SK-N-SH (cell line): Measurements from ENCODE around the gene DHRSX. TPM values are rescaled to one million over a fixed set of nuclear protein-coding genes. Genes with fewer than 3 reads are reported as not detected.

Experiments
- CTCF ChIA-PET: fragments of 300-600, 350-600 bp; formaldehyde crosslinking; extraction: SDS; loops from one replicate; lab custom pipeline; 2021; lab: Yijun Ruan, JAX
- POLR2A ChIA-PET: fragments of 350-600 bp; sonication (Branson Sonifier 250); formaldehyde crosslinking; extraction: SDS; loops from one replicate; lab custom pipeline; 2020; ENCODE audit warnings: antibody characterized with exemption, inconsistent platforms; lab: Yijun Ruan, JAX
- DNase-seq: peaks from one replicate; pipeline ENCODE4 v3.0.0; 2012
- H2AFZ ChIP-seq: fragments of 200-600 bp; sonication (generic); 2 replicates; pipeline ENCODE4 v1.8.1; 2016; ENCODE audit warnings: antibody characterized with exemption, mild to moderate bottlenecking, low read depth
- H3F3A ChIP-seq: fragments of 200-600 bp; sonication (generic); replicated peaks from 2 replicates; pipeline ENCODE3; 2016; ENCODE audit warnings: antibody characterized with exemption, mild to moderate bottlenecking; ENCODE audit not compliant: insufficient read depth
- H3K27ac ChIP-seq, 2 experiments: fragments of 200-500 bp in 1 of 2; fragments of 200-600 bp in 1 of 2; sonication (Bioruptor generic) in 1 of 2; sonication (generic), shearing (Covaris generic) in 1 of 2; 2 replicates each; pipeline versions ENCODE4 v1.5.1 to v1.6.1; 2014 to 2016; ENCODE audit warnings: low read depth in 2 of 2, inconsistent platforms in 1 of 2, low read length in 1 of 2, mild to moderate bottlenecking in 1 of 2, mixed read lengths in 1 of 2
- H3K27me3 ChIP-seq: fragments of 200-600 bp; sonication (generic), shearing (Covaris generic); 2 replicates; pipeline ENCODE4 v1.6.1; 2016; ENCODE audit warnings: mixed run types; ENCODE audit not compliant: insufficient read depth
- H3K36me3 ChIP-seq, 2 experiments: fragments of 200-500 bp in 1 of 2; fragments of 200-600 bp in 1 of 2; sonication (Bioruptor generic) in 1 of 2; sonication (generic) in 1 of 2; replicated peaks in 1 of 2; 2 replicates each; pipeline versions ENCODE3 to v1.5.1; 2014 to 2016; ENCODE audit warnings: low read length in 1 of 2, mild to moderate bottlenecking in 1 of 2; ENCODE audit not compliant: insufficient read depth in 2 of 2, control insufficient read depth in 1 of 2
- H3K4me1 ChIP-seq, 2 experiments: fragments of 200-500 bp in 1 of 2; fragments of 200-600 bp in 1 of 2; sonication (Bioruptor generic) in 1 of 2; sonication (generic), shearing (Covaris generic) in 1 of 2; 2 replicates each; pipeline versions ENCODE4 v1.5.1 to v1.6.1; 2014 to 2016; ENCODE audit warnings: low read depth in 1 of 2, low read length in 1 of 2, mixed run types in 1 of 2; ENCODE audit not compliant: insufficient read depth in 2 of 2, control insufficient read depth in 1 of 2
- H3K4me2 ChIP-seq: fragments of 200-600 bp; sonication (generic), shearing (Covaris generic); 2 replicates; pipeline ENCODE4 v1.6.1; 2017; ENCODE audit warnings: mixed run types
- H3K4me3 ChIP-seq, 2 experiments: fragments of 200-500 bp in 1 of 2; fragments of 200-600 bp in 1 of 2; sonication (Bioruptor generic) in 1 of 2; sonication (generic), shearing (Covaris generic) in 1 of 2; 2 replicates each; pipeline versions ENCODE4 v1.5.1 to v1.8.1; 2014 to 2016; ENCODE audit warnings: low read depth in 2 of 2, inconsistent platforms in 1 of 2, low read length in 1 of 2, mild to moderate bottlenecking in 1 of 2, mixed read lengths in 1 of 2, moderate library complexity in 1 of 2
- H3K79me2 ChIP-seq: fragments of 200-600 bp; sonication (generic); 2 replicates; pipeline ENCODE4 v1.8.1; 2017; ENCODE audit warnings: mild to moderate bottlenecking; ENCODE audit not compliant: insufficient read depth
- H3K9ac ChIP-seq: fragments of 200-600 bp; sonication (generic); 2 replicates; pipeline ENCODE4 v1.6.1; 2017; ENCODE audit warnings: mixed run types
- H3K9me2 ChIP-seq: fragments of 200-600 bp; sonication (generic); 2 replicates; pipeline ENCODE4 v1.6.1; 2017; ENCODE audit warnings: mixed run types
- H3K9me3 ChIP-seq: fragments of 200-600 bp; sonication (generic); 2 replicates; pipeline ENCODE4 v1.6.1; 2017; ENCODE audit warnings: mixed run types, mild to moderate bottlenecking, moderate library complexity
- H4K20me1 ChIP-seq: fragments of 200-600 bp; sonication (generic); 2 replicates; pipeline ENCODE4 v1.6.1; 2017; ENCODE audit warnings: mild to moderate bottlenecking, mixed run types; ENCODE audit not compliant: insufficient read depth
- CHD2 ChIP-seq: fragments of 150-350 bp; IDR thresholded peaks from 2 replicates; pipeline ENCODE4 v1.6.1; 2018; ENCODE audit warnings: low read length; ENCODE audit not compliant: partially characterized antibody
- EP300 ChIP-seq, 2 experiments: IDR thresholded peaks; 2 replicates each; pipeline versions ENCODE4 v1.4.0 to v1.6.1; 2012; ENCODE audit warnings: borderline replicate concordance in 1 of 2, low read depth in 1 of 2, low read length in 1 of 2
- EZH2phosphoT487 ChIP-seq: fragments of 200-600 bp; sonication (generic); IDR thresholded peaks from 2 replicates; pipeline ENCODE4 v1.6.1; 2017; ENCODE audit warnings: low read depth, mixed run types, mild to moderate bottlenecking, antibody characterized with exemption, moderate library complexity, borderline replicate concordance
- FOSL2 ChIP-seq: IDR thresholded peaks from 2 replicates; pipeline ENCODE4 v1.4.0; 2012; ENCODE audit warnings: low read depth, mild to moderate bottlenecking, moderate library complexity, borderline replicate concordance
- FOXJ3 ChIP-seq: sonication (generic); formaldehyde crosslinking; IDR thresholded peaks from 2 replicates; pipeline ENCODE4 v1.5.1; 2020; ENCODE audit warnings: mild to moderate bottlenecking, missing genetic modification reagents
- FOXM1 ChIP-seq: IDR thresholded peaks from 2 replicates; pipeline ENCODE4 v1.4.0; 2012; ENCODE audit warnings: low read depth, mild to moderate bottlenecking
- MXI1 ChIP-seq: IDR thresholded peaks from 2 replicates; pipeline ENCODE4 v1.6.1; 2012; ENCODE audit warnings: mild to moderate bottlenecking, low read depth, low read length, improper control_type of control experiment
- POLR2AphosphoS5 ChIP-seq: IDR thresholded peaks from 2 replicates; pipeline ENCODE4 v1.6.1; 2012; ENCODE audit warnings: low read depth, low read length
- RAD21 ChIP-seq: IDR thresholded peaks from 2 replicates; pipeline ENCODE4 v1.6.1; 2012; ENCODE audit warnings: mild to moderate bottlenecking, low read length
- RCOR1 ChIP-seq: fragments of 150-350 bp; IDR thresholded peaks from 2 replicates; pipeline ENCODE4 v1.6.1; 2017; ENCODE audit warnings: antibody characterized with exemption, low read length
- RFX5 ChIP-seq: IDR thresholded peaks from 2 replicates; pipeline ENCODE4 v1.6.1; 2012; ENCODE audit warnings: mild to moderate bottlenecking, improper control_type of control experiment, low read length
- RXRA ChIP-seq: IDR thresholded peaks from 2 replicates; pipeline ENCODE4 v1.4.0; 2012; ENCODE audit warnings: low read depth, mild to moderate bottlenecking, borderline replicate concordance
- TEAD4 ChIP-seq: IDR thresholded peaks from 2 replicates; pipeline ENCODE4 v1.4.0; 2012; ENCODE audit warnings: mild to moderate bottlenecking, borderline replicate concordance; ENCODE audit not compliant: insufficient read depth
- WGBS: methylation state at CpG from one replicate; pipeline ENCODE4 v1.1.6; 2017; ENCODE audit warnings: low lambda C conversion rate; 5-methylcytosine and 5-hydroxymethylcytosine counted together
- polyA plus RNA-seq, 3 experiments: library from polyadenylated mRNA; depleted of rRNA; stranded (reverse); fragments of >200 nt; gene quantifications; 2 replicates each; pipeline ENCODE4 v1.2.3, GENCODE V29; 2012
- TF ChIP-seq, protein P1 (sequence below): fragments of 150-350 bp; IDR thresholded peaks from 2 replicates; pipeline ENCODE4 v1.6.1; 2017; ENCODE audit warnings: antibody characterized with exemption, low read length, low read depth, borderline replicate concordance
- TF ChIP-seq, protein P2 (sequence below): IDR thresholded peaks from 2 replicates; pipeline ENCODE4 v1.4.0; 2012; ENCODE audit warnings: low read depth, borderline replicate concordance
- TF ChIP-seq, protein P3 (sequence below): IDR thresholded peaks from 2 replicates; pipeline ENCODE4; 2012
- TF ChIP-seq, protein P4 (sequence below): IDR thresholded peaks from 2 replicates; pipeline ENCODE4 v1.4.0; 2012; ENCODE audit warnings: low read depth
- TF ChIP-seq, protein P5 (sequence below): IDR thresholded peaks from 2 replicates; pipeline ENCODE4 v1.4.0; 2012; ENCODE audit warnings: low read depth, borderline replicate concordance
- TF ChIP-seq, protein P6 (sequence below): fragments of 200-600 bp; sonication (generic); IDR thresholded peaks from 2 replicates; pipeline ENCODE4 v1.6.1; 2017; ENCODE audit warnings: antibody characterized with exemption, mild to moderate bottlenecking, moderate library complexity

Gene DHRSX
- polyA plus RNA-seq, 1 of the 3 experiments (the other 2 are of a cell fraction) = 34.3 TPM

DNA sequence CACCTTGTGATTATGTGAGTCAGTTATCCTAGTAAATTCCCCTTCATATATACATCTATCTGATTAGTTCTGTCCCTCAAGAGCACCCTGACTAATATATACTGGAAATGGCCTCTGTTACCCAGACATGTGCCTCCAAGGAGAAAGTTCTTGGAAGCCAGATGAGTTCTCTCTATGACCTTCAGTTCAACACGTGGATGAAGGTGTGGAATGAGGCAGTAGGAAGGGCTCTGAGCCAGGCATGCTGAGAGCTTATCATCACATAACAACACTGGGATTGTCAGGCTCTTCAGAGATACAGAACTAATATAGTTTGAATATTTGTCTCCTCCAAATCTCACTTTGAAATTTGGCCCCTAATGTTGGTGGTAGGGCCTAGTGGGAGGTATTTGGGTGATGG lies 44.4 kb upstream of the DHRSX start:
- no peak for DNase-seq
- Histone ChIP-seq H3K27me3 (peaks cover 26% of the 10 kb centered on the region; the same call in 1 of the 2 replicates), H3K79me2 (no peaks in the 10 kb centered on the region), H4K20me1 (no peaks in the 10 kb centered on the region), H2AFZ (no peak overlapping the region), H3K9ac (no peak overlapping the region), H3K9me2 (no peaks in the 10 kb centered on the region), H3K4me2 (no peak overlapping the region), H3K9me3 (no peaks in the 10 kb centered on the region), H3K4me3 (no peak overlapping the region), H3K4me1 (no peaks in the 10 kb centered on the region), H3F3A (no peaks in the 10 kb centered on the region), H3K27ac (no peak overlapping the region), H3K36me3 (no peaks in the 10 kb centered on the region)
- WGBS = 0% methylated on average over 1 of the region's 1 CpG
- POLR2A ChIA-PET = no interaction called here
- CTCF ChIA-PET = no interaction called here
- TF ChIP-seq RCOR1 = no peak
- no peak for TF ChIP-seq MXI1
- no peak for TF ChIP-seq RXRA
- TF ChIP-seq TEAD4 = no peak
- TF ChIP-seq, protein P1, sequence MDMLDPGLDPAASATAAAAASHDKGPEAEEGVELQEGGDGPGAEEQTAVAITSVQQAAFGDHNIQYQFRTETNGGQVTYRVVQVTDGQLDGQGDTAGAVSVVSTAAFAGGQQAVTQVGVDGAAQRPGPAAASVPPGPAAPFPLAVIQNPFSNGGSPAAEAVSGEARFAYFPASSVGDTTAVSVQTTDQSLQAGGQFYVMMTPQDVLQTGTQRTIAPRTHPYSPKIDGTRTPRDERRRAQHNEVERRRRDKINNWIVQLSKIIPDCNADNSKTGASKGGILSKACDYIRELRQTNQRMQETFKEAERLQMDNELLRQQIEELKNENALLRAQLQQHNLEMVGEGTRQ = no peak
- no peak for TF ChIP-seq RAD21
- TF ChIP-seq, protein P2, sequence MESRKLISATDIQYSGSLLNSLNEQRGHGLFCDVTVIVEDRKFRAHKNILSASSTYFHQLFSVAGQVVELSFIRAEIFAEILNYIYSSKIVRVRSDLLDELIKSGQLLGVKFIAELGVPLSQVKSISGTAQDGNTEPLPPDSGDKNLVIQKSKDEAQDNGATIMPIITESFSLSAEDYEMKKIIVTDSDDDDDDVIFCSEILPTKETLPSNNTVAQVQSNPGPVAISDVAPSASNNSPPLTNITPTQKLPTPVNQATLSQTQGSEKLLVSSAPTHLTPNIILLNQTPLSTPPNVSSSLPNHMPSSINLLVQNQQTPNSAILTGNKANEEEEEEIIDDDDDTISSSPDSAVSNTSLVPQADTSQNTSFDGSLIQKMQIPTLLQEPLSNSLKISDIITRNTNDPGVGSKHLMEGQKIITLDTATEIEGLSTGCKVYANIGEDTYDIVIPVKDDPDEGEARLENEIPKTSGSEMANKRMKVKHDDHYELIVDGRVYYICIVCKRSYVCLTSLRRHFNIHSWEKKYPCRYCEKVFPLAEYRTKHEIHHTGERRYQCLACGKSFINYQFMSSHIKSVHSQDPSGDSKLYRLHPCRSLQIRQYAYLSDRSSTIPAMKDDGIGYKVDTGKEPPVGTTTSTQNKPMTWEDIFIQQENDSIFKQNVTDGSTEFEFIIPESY = no peak
- TF ChIP-seq, protein P3, sequence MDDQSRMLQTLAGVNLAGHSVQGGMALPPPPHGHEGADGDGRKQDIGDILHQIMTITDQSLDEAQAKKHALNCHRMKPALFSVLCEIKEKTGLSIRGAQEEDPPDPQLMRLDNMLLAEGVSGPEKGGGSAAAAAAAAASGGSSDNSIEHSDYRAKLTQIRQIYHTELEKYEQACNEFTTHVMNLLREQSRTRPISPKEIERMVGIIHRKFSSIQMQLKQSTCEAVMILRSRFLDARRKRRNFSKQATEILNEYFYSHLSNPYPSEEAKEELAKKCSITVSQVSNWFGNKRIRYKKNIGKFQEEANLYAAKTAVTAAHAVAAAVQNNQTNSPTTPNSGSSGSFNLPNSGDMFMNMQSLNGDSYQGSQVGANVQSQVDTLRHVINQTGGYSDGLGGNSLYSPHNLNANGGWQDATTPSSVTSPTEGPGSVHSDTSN = no peak
- TF ChIP-seq FOXJ3 (CRISPR knock-in tag) = no peak

DNA sequence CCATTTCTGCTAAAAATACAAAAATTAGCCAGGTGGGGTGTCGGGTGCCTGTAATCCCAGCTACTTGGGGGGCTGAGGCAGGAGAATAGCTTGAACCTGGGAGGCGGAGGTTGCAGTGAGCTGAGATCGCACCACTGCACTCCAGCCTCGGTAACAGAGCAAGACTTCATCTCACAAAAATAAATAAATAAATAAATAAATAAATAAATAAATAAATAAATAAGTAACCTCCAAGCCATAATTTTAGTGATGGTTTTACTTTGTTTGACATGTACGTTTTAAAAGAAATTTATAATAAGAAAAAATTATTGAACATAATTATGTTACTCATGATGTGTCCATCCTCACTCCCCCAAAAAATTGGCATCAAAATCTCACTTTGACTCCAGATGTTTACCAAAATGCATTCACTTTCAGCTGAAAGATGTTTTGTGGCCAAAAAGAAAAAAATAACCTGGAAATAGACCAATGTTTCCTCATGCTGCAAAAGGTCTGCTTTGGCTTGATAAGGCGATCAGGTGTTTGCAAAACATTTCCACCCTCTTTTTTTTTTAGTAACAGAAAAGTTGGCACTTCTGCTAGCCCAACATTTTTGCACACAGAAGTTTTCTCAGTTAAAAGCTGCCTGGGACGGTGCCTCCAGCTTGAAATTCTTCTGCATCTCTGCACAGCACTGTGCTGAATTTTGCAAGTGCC lies 42.2 kb upstream of the DHRSX start:
- Histone ChIP-seq H3F3A (no peaks in the 10 kb centered on the region), H2AFZ (no peak overlapping the region), H3K4me2 (no peak overlapping the region), H3K27me3 (peaks cover 22% of the 10 kb centered on the region; the same call in 1 of the 2 replicates), H3K9me3 (no peaks in the 10 kb centered on the region), H4K20me1 (no peaks in the 10 kb centered on the region), H3K4me1 (no peaks in the 10 kb centered on the region), H3K4me3 (no peak overlapping the region), H3K36me3 (no peaks in the 10 kb centered on the region), H3K79me2 (no peaks in the 10 kb centered on the region), H3K27ac (no peak overlapping the region), H3K9ac (no peak overlapping the region), H3K9me2 (no peaks in the 10 kb centered on the region)
- no peak for DNase-seq
- CTCF ChIA-PET = no interaction called here
- POLR2A ChIA-PET = no interaction called here
- 33% methylated on average over 7 of the region's 7 CpGs for WGBS
- TF ChIP-seq RAD21 = no peak
- no peak for TF ChIP-seq FOXJ3 (CRISPR knock-in tag)
- TF ChIP-seq, protein P4, sequence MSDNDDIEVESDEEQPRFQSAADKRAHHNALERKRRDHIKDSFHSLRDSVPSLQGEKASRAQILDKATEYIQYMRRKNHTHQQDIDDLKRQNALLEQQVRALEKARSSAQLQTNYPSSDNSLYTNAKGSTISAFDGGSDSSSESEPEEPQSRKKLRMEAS = no peak
- no peak for TF ChIP-seq CHD2
- TF ChIP-seq EZH2phosphoT487 = no peak
- no peak for TF ChIP-seq FOSL2
- TF ChIP-seq POLR2AphosphoS5 = no peak
- TF ChIP-seq EP300 (IDR thresholded peaks at IDR 0.05; ENCODE audit: borderline replicate concordance in 1 of 2, low read depth in 1 of 2, low read length in 1 of 2) = no peak
- no peak for TF ChIP-seq FOXM1
- TF ChIP-seq RFX5 = no peak
- TF ChIP-seq, protein P5, sequence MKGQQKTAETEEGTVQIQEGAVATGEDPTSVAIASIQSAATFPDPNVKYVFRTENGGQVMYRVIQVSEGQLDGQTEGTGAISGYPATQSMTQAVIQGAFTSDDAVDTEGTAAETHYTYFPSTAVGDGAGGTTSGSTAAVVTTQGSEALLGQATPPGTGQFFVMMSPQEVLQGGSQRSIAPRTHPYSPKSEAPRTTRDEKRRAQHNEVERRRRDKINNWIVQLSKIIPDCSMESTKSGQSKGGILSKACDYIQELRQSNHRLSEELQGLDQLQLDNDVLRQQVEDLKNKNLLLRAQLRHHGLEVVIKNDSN = no peak
- TF ChIP-seq, protein P6, sequence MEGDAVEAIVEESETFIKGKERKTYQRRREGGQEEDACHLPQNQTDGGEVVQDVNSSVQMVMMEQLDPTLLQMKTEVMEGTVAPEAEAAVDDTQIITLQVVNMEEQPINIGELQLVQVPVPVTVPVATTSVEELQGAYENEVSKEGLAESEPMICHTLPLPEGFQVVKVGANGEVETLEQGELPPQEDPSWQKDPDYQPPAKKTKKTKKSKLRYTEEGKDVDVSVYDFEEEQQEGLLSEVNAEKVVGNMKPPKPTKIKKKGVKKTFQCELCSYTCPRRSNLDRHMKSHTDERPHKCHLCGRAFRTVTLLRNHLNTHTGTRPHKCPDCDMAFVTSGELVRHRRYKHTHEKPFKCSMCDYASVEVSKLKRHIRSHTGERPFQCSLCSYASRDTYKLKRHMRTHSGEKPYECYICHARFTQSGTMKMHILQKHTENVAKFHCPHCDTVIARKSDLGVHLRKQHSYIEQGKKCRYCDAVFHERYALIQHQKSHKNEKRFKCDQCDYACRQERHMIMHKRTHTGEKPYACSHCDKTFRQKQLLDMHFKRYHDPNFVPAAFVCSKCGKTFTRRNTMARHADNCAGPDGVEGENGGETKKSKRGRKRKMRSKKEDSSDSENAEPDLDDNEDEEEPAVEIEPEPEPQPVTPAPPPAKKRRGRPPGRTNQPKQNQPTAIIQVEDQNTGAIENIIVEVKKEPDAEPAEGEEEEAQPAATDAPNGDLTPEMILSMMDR = no peak
